IPS DF 6.9 (cell line): ENCODE data around the gene SNTB2.

Experiments
- DNase-seq: peaks from one replicate; pipeline ENCODE4 v3.0.0-alpha.2; 2013; ENCODE audit warnings: low read depth, low spot score
- H3K27ac ChIP-seq: one replicate; pipeline ENCODE4 v1.5.1; 2013; ENCODE audit warnings: low read length, control low read depth
- H3K27me3 ChIP-seq: 2 replicates; pipeline ENCODE4 v1.6.1; 2013; ENCODE audit warnings: mild to moderate bottlenecking, low read length; ENCODE audit not compliant: control insufficient read depth, insufficient read depth
- H3K36me3 ChIP-seq: 2 replicates; pipeline ENCODE4 v1.6.1; 2013; ENCODE audit warnings: low read length; ENCODE audit not compliant: control insufficient read depth, insufficient read depth
- H3K4me1 ChIP-seq: 2 replicates; pipeline ENCODE4 v1.6.1; 2013; ENCODE audit warnings: low read length; ENCODE audit not compliant: control insufficient read depth, insufficient read depth
- H3K4me3 ChIP-seq: 2 replicates; pipeline ENCODE4 v1.5.1; 2013; ENCODE audit warnings: mild to moderate bottlenecking, low read length
- H3K9me3 ChIP-seq: 2 replicates; pipeline ENCODE4 v1.6.1; 2013; ENCODE audit warnings: low read length, inconsistent platforms; ENCODE audit not compliant: control insufficient read depth, insufficient read depth
- WGBS: extraction: QIAGEN DNeasy Blood & Tissue Kit; methylation state at CpG from one replicate; pipeline ENCODE4 v1.1.7; 2013; ENCODE audit warnings: mixed read lengths, missing lambda C conversion rate; ENCODE audit not compliant: insufficient read length, insufficient coverage; 5-methylcytosine and 5-hydroxymethylcytosine counted together

Gene SNTB2

GRCh38 chr16:69180011-69180338, 7.0 kb upstream of the SNTB2 start:
- H3K27ac ChIP-seq: no peak overlapping the region

DNA sequence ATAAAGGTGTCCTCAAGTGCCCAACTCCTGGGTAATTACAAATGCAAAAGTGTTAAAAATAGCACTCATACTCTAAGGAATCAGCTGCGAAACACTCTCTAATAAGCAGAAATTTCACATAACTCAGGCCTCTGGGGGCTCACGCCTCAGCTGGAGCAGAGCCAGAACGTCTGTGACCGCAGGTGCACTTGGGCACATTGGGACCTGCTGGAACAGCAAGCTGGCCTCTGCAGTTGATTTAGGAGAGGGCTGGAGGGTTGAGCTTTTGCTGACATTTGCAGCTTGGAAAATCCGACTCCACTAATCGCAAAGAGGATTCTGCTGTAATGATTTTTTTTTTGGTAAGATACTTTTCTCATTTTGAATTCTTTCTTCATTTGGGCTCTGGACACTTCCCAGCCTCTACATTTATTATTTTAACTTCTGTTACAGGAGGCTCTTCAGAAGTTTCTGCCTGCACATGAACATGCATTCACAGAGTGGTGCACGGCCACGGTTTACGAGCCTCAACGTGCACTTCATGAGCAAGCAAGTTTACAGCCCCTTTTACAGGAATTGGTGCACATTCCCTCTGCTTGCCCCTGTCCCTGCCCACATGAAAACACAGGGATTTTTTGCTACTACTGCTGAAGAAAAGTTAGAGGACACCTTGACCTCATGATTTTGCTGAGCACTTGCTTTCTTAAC, 4.1 kb upstream of the SNTB2 start:
- Histone ChIP-seq H3K36me3 (no peaks in the 10 kb centered on the region), H3K9me3 (no peaks in the 10 kb centered on the region), H3K4me1 (no peaks in the 10 kb centered on the region), H3K27me3 (no peaks in the 10 kb centered on the region), H3K4me3 (no peak overlapping the region), H3K27ac (no peak overlapping the region)
- WGBS: no CpG with 5 or more reads among the region's 10 CpGs
- no peak for DNase-seq

More at GRCh38 chr16:69180011-69180338, 7.0 kb upstream of the SNTB2 start:
- Histone ChIP-seq H3K27me3 (no peaks in the 10 kb centered on the region), H3K36me3 (no peaks in the 10 kb centered on the region), H3K9me3 (no peaks in the 10 kb centered on the region), H3K4me1 (no peaks in the 10 kb centered on the region), H3K4me3 (no peak overlapping the region)
- DNase-seq: no peak

- DNase-seq: no peak
- 0 out of 2 replicates have a peak, but pooled peaks cover 1% of the 10 kb centered on the region for H3K4me1 ChIP-seq
- WGBS: no CpG with 5 or more reads among the region's 76 CpGs
- no peak overlapping the region for H3K27ac ChIP-seq
- H3K4me3 ChIP-seq: peak overlapping the region; percentile 85
- H3K9me3 ChIP-seq: no peaks in the 10 kb centered on the region
- H3K27me3 ChIP-seq: no peaks in the 10 kb centered on the region
- H3K36me3 ChIP-seq: no peaks in the 10 kb centered on the region
Observed at GRCh38 chr16:69187446-69188235, 677 bp downstream of the SNTB2 start.

- Histone ChIP-seq H3K4me1 (0 out of 2 replicates have a peak, but pooled peaks cover 1% of the 10 kb centered on the region), H3K36me3 (no peaks in the 10 kb centered on the region), H3K4me3 (peak overlapping the region; percentile 85; the same call in 1 of the 2 replicates), H3K27me3 (no peaks in the 10 kb centered on the region), H3K27ac (no peak overlapping the region), H3K9me3 (no peaks in the 10 kb centered on the region)
- DNase-seq: no peak
- WGBS: no CpG with 5 or more reads among the region's 5 CpGs
Observed at GRCh38 chr16:69188236-69188549, 1.2 kb downstream of the SNTB2 start.

- no peak overlapping the region for H3K4me3 ChIP-seq
- no peak for DNase-seq
- H3K9me3 ChIP-seq: no peaks in the 10 kb centered on the region
- WGBS: 100% methylated on average over 2 of the region's 5 CpGs
- no peaks in the 10 kb centered on the region for H3K27me3 ChIP-seq
- no peak overlapping the region for H3K27ac ChIP-seq
- 0 out of 2 replicates have a peak, but pooled peaks cover 1% of the 10 kb centered on the region for H3K4me1 ChIP-seq
- no peaks in the 10 kb centered on the region for H3K36me3 ChIP-seq
Observed at GRCh38 chr16:69188716-69189115, 1.8 kb downstream of the SNTB2 start.

DNA sequence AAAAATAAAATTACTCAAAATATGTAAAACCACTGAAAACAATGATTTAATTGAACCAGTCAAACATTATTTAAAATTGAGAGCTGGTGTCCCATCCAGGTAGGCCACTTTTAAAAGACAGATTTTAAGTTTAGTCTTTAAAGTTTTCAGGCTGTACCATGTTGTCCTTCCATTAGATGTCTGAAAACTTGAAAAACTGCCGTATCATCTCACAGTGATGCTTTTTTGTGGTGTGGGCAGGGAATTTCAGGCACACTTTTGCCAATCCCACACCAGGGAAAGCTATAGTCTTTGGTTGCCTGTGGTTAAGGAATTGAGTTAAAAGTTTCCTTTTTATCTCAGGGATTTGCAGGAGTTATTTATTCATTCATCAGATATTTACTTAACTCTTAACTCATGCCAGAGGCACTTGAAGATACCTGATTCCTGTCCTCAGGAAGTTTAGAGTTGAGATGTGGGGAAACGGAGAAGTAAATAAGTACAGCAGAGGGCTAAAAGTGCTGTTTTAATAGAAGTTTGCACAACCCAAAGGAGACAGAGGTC, 3.2 kb downstream of the SNTB2 start:
- 0 out of 2 replicates have a peak, but pooled peaks cover 1% of the 10 kb centered on the region for H3K4me1 ChIP-seq
- DNase-seq: no peak
- H3K9me3 ChIP-seq: no peaks in the 10 kb centered on the region
- WGBS: no CpG with 5 or more reads among the region's 2 CpGs
- H3K27ac ChIP-seq: no peak overlapping the region
- no peaks in the 10 kb centered on the region for H3K36me3 ChIP-seq
- H3K4me3 ChIP-seq: no peak overlapping the region
- no peaks in the 10 kb centered on the region for H3K27me3 ChIP-seq

DNA sequence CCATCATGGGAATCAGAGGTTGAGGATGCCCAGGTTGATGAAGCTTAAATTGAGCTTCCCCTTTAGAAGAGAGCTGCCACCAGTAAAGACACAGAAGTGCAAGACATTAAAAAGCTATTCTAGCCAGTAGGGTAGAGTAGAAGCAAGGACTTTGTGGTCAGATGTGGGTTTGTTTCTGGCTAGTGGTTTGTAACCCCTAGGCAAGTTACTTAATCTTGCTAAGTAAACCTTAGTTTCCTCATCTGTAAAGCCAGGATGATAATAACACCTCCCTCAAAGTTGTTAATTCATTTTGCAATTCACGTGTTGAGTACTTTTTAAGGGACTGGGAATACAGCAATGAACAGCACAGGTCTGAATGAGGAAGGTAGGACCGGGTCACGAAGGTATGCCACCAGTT, 3.6 kb downstream of the SNTB2 start:
- H3K27me3 ChIP-seq: no peaks in the 10 kb centered on the region
- no peak overlapping the region for H3K4me3 ChIP-seq
- no peaks in the 10 kb centered on the region for H3K36me3 ChIP-seq
- no peaks in the 10 kb centered on the region for H3K9me3 ChIP-seq
- no peak for DNase-seq
- H3K4me1 ChIP-seq: 0 out of 2 replicates have a peak, but pooled peaks cover 1% of the 10 kb centered on the region
- H3K27ac ChIP-seq: no peak overlapping the region
- no CpG with 5 or more reads among the region's 3 CpGs for WGBS

GRCh38 chr16:69191136-69191535, 4.2 kb downstream of the SNTB2 start:
- Histone ChIP-seq H3K4me1 (0 out of 2 replicates have a peak, but pooled peaks cover 1% of the 10 kb centered on the region), H3K27ac (no peak overlapping the region)
- WGBS: no CpG with 5 or more reads among the region's 2 CpGs

DNA sequence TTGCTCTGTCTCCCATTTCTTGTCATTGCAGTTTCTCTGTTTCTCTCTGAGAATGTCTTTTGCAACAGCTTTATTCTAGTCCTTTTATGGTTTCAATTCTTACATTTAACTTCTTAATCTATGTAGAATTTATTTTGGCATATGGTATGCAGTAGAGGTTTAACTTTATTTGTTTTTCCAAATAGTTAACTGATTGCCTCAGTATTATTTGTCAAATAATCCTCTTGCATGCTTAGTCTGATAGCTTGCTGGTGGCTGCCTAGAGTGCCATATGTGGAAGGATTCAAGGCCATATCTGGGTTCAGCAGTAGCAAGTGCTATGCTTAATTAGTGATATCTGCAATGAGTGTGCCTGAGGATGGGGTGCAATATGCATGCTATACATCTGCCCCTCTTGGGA, 6.9 kb downstream of the SNTB2 start:
- no peaks in the 10 kb centered on the region for H3K9me3 ChIP-seq

More at GRCh38 chr16:69191136-69191535, 4.2 kb downstream of the SNTB2 start:
- H3K36me3 ChIP-seq: no peaks in the 10 kb centered on the region
- H3K9me3 ChIP-seq: no peaks in the 10 kb centered on the region
- no peak overlapping the region for H3K4me3 ChIP-seq
- no peak for DNase-seq
- no peaks in the 10 kb centered on the region for H3K27me3 ChIP-seq

GRCh38 chr16:69194488-69194887, 7.5 kb downstream of the SNTB2 start:
- no peaks in the 10 kb centered on the region for H3K9me3 ChIP-seq
- H3K36me3 ChIP-seq: no peaks in the 10 kb centered on the region
- no peaks in the 10 kb centered on the region for H3K4me1 ChIP-seq
- no peak overlapping the region for H3K4me3 ChIP-seq
- H3K27ac ChIP-seq: no peak overlapping the region
- H3K27me3 ChIP-seq: no peaks in the 10 kb centered on the region
- DNase-seq: no peak

More for the DNA sequence above, 6.9 kb downstream of the SNTB2 start:
- Histone ChIP-seq H3K27me3 (no peaks in the 10 kb centered on the region), H3K36me3 (no peaks in the 10 kb centered on the region), H3K27ac (no peak overlapping the region), H3K4me1 (no peaks in the 10 kb centered on the region), H3K4me3 (no peak overlapping the region)
- DNase-seq: no peak
